Measurements from ENCODE around the gene PUS10.

DNA sequence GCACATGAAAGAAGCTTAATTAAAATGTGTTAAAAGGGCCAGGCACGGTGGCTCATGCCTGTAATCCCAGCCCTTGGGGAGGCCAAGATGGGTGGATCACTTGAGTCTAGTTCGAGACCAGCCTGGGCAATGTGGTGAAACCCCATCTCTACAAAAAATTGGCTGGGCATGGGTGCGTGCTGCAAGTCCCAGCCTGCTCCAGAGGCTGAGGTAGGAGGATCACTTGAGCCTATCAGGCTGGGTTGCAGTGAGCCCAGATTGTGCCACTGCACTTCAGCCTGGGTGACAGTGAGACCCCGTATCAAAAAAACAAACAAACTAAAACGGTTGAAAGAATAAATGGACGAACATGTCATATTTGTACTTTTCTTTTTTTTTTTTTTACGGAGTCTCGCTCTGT lies 110.7 kb downstream of the PUS10 start:
- TF ChIP-seq RARB (CRISPR knock-in tag; IDR thresholded peaks at IDR 0.05) (no peak), TSHZ2 (CRISPR knock-in tag; IDR thresholded peaks at IDR 0.05) (no peak), ISL1 (CRISPR knock-in tag; IDR thresholded peaks at IDR 0.05) (no peak), SNAI2 (CRISPR knock-in tag; IDR thresholded peaks at IDR 0.05) (no peak), ZNF70 (CRISPR knock-in tag; IDR thresholded peaks at IDR 0.05) (no peak), ZNF565 (CRISPR knock-in tag; conservative IDR thresholded peaks at IDR 0.05; ENCODE audit: low read depth) (no peak), ZFP30 (CRISPR knock-in tag; IDR thresholded peaks at IDR 0.05) (no peak), GLIS3 (CRISPR knock-in tag; IDR thresholded peaks at IDR 0.05) (no peak), ZFP3 (CRISPR knock-in tag; IDR thresholded peaks at IDR 0.05) (no peak), PPARA (CRISPR knock-in tag; IDR thresholded peaks at IDR 0.05; ENCODE audit: borderline replicate concordance) (no peak)
- TF ChIP-seq, protein P1, sequence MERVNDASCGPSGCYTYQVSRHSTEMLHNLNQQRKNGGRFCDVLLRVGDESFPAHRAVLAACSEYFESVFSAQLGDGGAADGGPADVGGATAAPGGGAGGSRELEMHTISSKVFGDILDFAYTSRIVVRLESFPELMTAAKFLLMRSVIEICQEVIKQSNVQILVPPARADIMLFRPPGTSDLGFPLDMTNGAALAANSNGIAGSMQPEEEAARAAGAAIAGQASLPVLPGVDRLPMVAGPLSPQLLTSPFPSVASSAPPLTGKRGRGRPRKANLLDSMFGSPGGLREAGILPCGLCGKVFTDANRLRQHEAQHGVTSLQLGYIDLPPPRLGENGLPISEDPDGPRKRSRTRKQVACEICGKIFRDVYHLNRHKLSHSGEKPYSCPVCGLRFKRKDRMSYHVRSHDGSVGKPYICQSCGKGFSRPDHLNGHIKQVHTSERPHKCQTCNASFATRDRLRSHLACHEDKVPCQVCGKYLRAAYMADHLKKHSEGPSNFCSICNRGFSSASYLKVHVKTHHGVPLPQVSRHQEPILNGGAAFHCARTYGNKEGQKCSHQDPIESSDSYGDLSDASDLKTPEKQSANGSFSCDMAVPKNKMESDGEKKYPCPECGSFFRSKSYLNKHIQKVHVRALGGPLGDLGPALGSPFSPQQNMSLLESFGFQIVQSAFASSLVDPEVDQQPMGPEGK (CRISPR knock-in tag; IDR thresholded peaks at IDR 0.05; ENCODE audit: borderline replicate concordance), result no peak
- TF ChIP-seq, protein P2, sequence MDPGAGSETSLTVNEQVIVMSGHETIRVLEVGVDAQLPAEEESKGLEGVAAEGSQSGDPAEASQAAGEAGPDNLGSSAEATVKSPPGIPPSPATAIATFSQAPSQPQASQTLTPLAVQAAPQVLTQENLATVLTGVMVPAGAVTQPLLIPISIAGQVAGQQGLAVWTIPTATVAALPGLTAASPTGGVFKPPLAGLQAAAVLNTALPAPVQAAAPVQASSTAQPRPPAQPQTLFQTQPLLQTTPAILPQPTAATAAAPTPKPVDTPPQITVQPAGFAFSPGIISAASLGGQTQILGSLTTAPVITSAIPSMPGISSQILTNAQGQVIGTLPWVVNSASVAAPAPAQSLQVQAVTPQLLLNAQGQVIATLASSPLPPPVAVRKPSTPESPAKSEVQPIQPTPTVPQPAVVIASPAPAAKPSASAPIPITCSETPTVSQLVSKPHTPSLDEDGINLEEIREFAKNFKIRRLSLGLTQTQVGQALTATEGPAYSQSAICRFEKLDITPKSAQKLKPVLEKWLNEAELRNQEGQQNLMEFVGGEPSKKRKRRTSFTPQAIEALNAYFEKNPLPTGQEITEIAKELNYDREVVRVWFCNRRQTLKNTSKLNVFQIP (CRISPR knock-in tag; IDR thresholded peaks at IDR 0.05; ENCODE audit: borderline replicate concordance, low read depth), result no peak
- TF ChIP-seq, protein P3, sequence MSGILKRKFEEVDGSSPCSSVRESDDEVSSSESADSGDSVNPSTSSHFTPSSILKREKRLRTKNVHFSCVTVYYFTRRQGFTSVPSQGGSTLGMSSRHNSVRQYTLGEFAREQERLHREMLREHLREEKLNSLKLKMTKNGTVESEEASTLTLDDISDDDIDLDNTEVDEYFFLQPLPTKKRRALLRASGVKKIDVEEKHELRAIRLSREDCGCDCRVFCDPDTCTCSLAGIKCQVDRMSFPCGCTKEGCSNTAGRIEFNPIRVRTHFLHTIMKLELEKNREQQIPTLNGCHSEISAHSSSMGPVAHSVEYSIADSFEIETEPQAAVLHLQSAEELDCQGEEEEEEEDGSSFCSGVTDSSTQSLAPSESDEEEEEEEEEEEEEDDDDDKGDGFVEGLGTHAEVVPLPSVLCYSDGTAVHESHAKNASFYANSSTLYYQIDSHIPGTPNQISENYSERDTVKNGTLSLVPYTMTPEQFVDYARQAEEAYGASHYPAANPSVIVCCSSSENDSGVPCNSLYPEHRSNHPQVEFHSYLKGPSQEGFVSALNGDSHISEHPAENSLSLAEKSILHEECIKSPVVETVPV (CRISPR knock-in tag; IDR thresholded peaks at IDR 0.05), result no peak
